ENCODE data around the gene ANKRD36.
"Not testable (repeated sequence)": the region's sequence is repeated elsewhere in the genome, so short reads cannot be mapped to it uniquely, and the experiment has no call there.

ANKRD36 gene

DNA sequence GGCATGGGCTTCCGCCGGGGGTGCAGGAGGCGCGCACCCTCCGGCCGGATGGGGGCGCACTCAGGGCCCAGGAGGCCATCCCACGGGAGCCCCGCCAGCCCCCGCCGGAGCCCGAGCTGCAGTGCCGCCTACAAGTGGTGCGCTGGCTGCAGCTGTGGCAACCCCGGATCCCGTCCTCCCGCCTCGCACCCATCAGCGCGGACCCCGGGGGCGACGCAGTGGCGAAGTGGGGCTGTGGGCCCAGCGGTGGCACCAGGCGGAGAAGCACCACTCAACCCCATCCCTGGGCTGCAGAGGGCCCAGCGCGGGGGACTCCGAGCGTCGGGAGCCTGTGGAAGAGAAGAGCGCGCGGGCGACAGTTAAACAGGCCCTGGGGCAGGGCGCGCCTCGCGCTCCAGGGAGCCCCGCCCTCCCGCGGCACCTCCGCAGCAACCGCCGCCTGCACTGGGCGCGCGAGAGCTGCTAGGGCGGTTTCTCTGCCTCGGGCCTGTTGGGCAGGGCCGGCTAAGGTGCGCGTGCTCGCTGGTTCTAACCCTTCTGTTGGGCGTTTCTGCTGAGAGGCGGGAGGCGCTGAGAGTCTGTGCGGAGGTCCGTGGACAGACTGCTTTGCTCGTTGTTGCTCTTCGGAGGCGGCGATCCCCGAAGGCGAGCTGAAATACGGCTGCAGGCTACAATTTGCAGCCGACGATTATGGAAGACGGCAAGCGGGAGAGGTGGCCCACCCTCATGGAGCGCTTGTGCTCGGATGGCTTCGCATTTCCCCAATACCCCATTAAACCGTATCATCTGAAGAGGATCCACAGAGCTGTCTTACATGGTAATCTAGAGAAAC is at the start of gene ANKRD36:
Gene ANKRD36, plus strand, starts transcription at position 104 of the 832 bp plus-strand sequence. Its CDS starts 587 bp downstream, at position 691.
- DNase-seq (ENCODE audit: low read depth in 2 of 2): peak; percentile 66 to 74

- DNase-seq (ENCODE audit: low read depth in 2 of 2): not testable (repeated sequence)
Observed at GRCh38 chr2:97066030-97066429, 46.9 kb upstream of the ANKRD36 start.

DNA sequence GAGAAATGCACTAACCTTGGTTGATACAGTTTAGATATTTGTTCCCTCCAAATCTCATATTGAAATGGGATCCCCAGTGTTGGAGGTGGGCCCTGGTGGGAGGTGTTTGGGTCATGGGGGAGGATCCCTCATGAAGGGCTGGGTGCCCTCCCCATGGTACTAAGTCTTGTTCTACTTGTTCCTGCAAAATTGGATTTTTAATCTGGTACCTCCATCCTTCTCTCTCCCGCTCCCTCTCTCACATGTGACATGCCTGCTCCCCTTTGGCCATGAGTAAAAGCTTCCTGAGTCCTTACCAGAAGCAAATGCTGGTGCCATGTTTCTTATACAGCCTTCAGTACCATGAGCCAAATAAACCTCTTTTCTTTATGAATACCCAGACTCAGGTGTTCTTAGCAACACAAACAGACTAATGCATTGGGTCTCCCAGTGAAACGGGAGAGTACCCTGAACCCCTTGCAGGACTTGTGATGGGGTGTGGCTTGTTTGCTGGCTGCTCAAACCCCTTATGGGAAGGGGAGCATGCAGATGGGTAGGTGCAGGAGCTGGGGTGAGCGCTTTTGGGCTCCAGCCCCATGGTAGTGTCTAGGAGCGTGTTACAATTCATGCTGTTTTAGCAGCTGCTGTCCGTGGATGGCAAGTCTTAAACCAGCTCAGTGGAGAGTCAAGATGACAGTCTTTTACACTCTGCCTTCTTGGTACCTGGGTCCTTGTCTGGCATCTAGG is 45.5 kb upstream of the ANKRD36 start:
- no peak for DNase-seq (ENCODE audit: low read depth in 2 of 2)

DNA sequence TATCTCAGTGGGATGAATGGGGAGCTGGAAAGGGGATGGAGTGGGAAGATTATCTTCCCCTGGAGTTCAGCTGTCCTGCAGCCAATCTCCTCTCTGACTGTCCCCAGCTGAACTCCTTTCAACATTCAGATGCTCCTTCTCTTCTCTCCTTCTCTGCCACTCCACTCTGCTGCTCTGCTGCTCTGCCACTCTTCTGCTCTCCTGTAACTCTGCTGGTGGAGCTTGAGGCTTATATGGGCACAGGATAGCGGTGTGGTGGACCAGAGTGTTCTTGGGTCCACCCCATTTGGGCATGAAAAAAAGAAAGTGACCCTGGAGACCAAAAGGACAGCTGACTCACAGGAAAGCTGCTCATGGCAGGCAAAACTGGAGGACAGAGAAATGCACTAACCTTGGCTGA is 44.9 kb upstream of the ANKRD36 start:
- DNase-seq (ENCODE audit: low read depth in 2 of 2): no peak

- DNase-seq (ENCODE audit: low read depth in 2 of 2): not testable (repeated sequence)
Observed at GRCh38 chr2:97068722-97069121, 44.2 kb upstream of the ANKRD36 start.

- DNase-seq (ENCODE audit: low read depth in 2 of 2): not testable (repeated sequence)
Observed at GRCh38 chr2:97070915-97071314, 42.0 kb upstream of the ANKRD36 start.

- not testable (repeated sequence) for DNase-seq (ENCODE audit: low read depth in 2 of 2)
Observed at GRCh38 chr2:97077213-97077612, 35.7 kb upstream of the ANKRD36 start.

DNA sequence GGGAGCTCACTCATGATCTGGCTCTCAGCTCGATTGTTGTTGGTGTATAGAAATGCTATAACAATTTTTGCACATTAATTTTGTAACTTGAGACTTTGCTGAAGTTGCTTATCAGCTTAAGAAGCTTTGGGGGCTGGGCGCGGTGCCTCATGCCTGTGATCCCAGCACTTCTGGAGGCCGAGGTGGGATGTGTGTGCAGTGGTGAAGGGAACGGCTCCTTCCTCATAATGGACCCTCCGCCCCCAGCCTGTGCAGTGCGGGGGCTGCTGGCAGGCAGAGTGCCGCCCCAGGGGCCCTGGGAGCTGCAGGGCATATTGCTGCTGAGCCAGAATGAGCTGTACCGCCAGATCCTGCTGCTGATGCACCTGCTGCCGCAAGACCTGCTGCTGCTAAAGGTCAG is 32.1 kb upstream of the ANKRD36 start:
- not testable (repeated sequence) for DNase-seq (ENCODE audit: low read depth in 2 of 2)

DNA sequence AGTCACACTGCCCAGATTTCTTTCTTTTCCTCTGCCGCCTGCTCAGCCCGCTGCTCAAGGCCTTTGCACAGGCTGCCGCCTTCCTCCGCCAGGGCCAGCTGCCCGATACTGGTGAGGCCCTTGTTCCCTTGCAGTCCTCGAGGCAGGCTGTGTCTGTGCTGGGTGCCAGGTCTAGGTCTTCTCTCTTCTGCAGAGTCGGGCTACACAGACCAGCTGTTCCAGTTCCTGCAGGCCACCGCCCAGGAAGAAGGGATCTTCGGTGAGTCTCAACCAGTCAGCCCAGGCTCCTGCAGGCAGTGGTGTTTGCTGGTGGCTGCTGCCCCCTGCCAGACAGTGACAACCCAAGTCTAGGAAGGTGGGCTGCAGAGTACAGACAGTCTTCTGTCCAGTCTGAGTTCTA is 30.7 kb upstream of the ANKRD36 start:
- DNase-seq (ENCODE audit: low read depth in 2 of 2): not testable (repeated sequence)

GRCh38 chr2:97083516-97083915 is 29.4 kb upstream of the ANKRD36 start:
- not testable (repeated sequence) for DNase-seq (ENCODE audit: low read depth in 2 of 2)

GRCh38 chr2:97085093-97085492 is 27.9 kb upstream of the ANKRD36 start:
- DNase-seq (ENCODE audit: low read depth in 2 of 2): not testable (repeated sequence)

GRCh38 chr2:97088706-97089105 is 24.2 kb upstream of the ANKRD36 start:
- DNase-seq (ENCODE audit: low read depth in 2 of 2): not testable (repeated sequence)

- DNase-seq (ENCODE audit: low read depth in 2 of 2): not testable (repeated sequence)
Observed at GRCh38 chr2:97092946-97093345, 20.0 kb upstream of the ANKRD36 start.

DNA sequence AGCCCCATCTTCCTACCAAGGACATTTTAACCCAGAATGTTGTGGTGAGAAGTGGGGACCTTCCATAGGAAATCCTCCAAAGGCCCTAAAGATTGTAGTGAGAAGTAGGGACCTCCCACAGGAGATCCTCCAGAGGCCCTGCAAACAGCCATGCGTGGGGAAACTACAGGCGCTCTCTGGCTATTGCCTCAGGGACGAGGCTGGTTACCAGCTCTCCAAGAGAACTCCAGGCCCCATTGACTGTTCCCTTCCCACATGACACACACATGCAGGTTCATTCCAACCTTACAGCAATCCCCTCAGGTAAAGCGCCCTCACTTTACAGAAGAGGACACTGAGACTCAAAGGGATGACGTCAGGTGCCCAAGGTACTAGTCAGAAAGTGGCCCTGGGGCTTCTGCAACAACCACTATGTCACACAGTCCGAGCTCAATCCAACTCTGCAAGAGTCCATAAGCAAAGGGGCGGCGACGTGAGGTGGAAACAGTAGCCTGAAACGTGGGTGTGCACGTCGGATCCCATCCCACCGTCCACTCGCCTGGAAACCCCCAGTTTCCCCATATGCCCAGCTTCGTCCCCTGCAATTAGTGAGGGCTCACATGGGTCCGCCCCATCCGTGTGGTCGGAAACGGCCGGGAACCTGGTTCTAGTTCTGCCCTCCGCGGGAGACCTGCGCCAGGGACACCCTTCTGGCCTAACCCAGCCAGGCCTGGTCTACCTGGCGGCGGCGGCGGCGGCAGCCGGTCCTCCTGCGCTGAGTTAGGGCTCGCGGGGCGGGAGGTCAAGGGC is 18.8 kb upstream of the ANKRD36 start:
- DNase-seq (ENCODE audit: low read depth in 2 of 2): not testable (repeated sequence)

GRCh38 chr2:97094772-97095611 is 18.0 kb upstream of the ANKRD36 start, which contains the start of gene FAHD2B:
Gene FAHD2B, minus strand, starts transcription at chr2:97094882. Its CDS starts 3,176 bp downstream, at chr2:97091706.
- peak; percentile 62 to 77 for DNase-seq (ENCODE audit: low read depth in 2 of 2)

- DNase-seq (ENCODE audit: low read depth in 2 of 2): no peak
Observed at GRCh38 chr2:97095661-97096060, 17.3 kb upstream of the ANKRD36 start.

GRCh38 chr2:97098786-97099372 is 14.1 kb upstream of the ANKRD36 start:
- not testable (repeated sequence) for DNase-seq (ENCODE audit: low read depth in 2 of 2)

DNA sequence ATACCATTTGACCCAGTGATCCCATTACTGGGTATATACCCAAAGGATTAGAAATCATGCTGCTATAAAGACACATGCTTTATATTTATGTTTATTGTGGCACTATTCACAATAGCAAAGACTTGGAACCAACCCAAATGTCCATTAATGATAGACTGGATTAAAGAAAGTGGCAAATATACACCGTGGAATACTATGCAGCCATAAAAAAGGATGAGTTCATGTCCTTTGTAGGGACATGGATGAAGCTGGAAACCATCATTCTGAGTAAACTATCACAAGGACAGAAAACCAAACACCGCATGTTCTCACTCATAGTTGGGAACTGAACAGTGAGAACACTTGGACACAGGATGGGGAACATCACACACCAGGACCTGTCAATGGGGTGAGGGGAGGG is 6.1 kb upstream of the ANKRD36 start:
- not testable (repeated sequence) for DNase-seq (ENCODE audit: low read depth in 2 of 2)

- not testable (repeated sequence) for DNase-seq (ENCODE audit: low read depth in 2 of 2)
Observed at GRCh38 chr2:97111246-97111645, 1.7 kb upstream of the ANKRD36 start.

DNA sequence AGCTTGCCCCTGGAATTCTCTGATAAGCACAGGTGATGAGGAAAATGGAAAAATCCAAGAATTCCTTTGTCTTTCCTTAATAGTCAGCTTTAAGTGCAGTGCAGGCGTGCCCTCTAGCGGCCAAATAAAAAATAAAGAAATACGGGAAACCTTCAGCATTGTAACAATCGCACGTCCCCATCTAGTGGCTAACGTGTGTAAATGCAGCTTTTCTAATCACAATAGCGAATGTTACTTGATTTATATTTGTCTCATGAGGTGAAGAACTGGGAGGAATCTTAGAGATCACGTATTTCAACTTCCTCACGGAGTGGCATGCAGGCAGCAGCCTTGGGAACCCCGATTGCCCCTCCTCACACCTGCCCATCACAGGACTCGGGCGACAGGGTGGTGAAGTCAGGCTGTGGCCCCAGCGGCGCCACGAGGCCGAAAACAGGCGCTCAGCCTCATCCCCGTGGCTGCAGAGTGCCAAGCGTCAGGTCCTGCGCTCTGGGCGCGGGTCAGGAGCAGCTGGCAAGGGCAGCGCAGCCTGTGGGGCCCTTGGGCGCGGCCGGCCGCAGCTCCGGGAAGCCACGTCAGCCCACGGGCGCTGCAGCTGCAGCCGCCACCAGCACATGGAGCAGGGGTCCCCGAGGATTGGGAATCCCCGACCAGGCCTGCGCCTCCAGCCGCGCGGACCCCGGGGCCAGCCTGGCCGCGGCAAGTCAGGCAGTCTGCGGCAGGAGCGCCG is 468 bp upstream of the ANKRD36 start:
- DNase-seq (ENCODE audit: low read depth in 2 of 2): peak in 1 of 2 donors; percentile 9
